HPDE6-E6E7 (cell line): ENCODE measurements around the gene PRDM8.

Experiments used
- DNase-seq: peaks from one replicate; pipeline ENCODE4 v3.0.0; 2011; ENCODE audit warnings: missing footprints; ENCODE audit errors: extremely low spot score

The PRDM8 gene

DNA sequence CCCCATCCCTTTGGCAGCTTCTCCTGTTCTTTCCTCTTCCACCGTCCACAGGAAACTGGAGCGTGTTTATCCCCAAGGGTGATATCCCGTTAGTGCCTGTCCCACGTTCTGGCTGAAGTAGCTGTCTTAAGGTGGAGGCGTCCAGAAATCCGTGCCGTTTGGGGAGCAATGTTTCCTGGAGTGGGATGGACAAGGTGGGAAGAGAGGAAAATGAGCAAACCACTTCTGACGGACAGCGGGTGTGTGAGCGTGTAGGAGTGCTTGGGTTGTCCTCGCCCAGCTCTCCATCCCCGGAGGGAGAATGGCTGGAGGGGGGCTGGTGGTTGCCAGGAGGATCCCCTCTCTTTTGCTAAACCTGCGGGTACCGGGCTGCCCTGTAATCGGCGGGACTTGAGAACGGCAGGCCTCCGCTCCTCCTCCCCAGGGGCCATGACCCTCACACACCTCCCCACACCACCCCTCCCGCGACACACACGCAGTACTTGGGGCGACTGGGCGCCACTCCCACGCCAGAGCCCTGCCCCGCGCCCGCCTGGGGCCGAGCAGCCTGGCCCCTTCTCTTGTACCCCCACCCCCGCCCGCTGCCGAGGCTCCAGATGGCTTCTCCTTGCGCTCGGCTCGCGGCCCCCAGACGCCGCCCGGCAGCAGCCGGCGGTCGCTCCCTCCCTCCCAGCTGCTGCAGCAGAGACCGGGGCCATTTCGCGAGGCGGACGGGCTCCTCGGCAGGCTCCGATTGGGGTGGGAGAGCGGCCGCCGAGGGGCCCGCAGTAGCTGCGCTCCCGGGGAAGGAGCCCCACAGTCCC is 13.9 kb upstream of the PRDM8 start:
- no peak for DNase-seq

DNA sequence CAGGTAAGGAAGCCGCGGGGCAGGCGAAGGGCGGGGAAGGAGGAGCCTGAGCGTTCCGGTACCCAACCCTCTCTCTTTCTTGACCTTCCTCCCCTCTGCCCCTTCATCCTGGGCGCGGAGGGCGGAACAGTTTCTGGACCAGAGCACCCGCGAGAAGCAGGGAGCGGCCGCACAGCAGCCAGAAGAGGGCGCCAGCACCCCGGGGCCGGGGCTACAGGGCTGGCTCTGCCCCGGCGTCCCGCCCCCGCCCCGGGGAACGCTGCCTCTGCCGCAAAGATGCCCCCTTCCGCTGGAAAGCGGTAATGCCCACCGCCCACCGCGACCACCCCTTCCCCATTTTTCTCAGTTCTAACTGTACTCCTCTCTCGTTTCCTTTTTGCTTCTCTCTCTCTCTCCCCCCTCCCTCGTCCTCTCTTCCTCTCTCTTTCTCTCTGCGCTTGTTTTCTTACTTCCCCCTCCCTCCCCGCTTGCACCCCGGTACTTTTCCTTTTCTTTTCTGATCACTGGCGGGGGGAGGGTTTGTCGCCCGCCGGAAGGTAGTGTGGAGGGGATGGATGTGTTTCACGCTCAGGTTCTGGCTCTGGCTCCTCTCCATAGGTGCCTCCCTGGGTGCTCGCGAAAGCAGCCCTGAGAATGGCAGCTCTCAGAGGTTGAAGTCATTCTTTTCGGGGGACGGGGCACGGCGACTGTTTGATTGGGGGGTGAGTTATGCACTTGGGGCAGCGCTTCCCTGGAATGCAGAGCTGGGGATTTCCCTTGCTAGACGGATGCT is 13.1 kb upstream of the PRDM8 start:
- DNase-seq: peak; percentile 84

DNA sequence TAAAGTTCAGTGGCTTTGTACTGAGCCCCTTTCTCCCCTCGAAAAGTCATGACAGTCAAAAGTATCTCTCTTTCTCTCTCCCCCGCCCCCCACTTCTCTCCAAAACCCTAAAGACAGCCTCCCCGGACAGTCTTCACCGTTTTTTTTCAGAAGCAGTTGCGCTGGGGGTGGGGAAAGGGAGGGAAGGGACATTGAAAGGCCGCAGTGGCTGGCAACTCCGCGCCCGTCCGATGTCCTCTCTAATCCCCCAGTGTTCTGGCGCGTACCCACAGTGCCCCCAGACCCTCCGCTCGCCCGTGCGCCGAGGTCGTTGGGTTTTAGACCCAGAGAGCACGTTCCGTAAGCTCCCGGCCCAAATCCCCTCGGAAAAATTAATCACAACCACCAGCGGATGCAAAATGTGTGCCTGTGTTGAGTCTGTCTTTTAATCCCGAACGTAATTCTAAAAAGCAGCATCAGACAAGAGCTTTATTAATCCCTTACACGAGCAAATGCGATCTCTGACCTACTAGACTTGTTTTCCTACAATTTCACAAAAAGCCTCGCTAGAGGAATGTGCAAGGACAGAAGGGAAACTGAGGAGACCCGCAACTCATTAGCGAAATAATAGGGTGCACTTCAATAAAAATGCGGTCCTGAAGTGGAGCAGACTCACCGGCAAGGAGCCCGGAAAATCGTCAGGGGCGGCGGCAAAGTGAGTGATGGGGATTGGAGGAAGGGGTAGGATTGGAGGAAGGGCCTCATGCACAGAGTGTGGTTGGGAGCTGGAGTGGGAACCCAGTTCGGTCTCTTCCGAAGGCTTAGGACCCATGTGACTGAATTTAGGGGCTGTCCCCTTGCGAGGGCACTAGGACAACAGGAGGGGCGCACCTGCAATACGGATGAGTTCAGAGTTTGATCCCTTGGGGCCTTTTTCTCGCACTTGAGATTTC is 12.2 kb upstream of the PRDM8 start:
- no peak for DNase-seq

DNA sequence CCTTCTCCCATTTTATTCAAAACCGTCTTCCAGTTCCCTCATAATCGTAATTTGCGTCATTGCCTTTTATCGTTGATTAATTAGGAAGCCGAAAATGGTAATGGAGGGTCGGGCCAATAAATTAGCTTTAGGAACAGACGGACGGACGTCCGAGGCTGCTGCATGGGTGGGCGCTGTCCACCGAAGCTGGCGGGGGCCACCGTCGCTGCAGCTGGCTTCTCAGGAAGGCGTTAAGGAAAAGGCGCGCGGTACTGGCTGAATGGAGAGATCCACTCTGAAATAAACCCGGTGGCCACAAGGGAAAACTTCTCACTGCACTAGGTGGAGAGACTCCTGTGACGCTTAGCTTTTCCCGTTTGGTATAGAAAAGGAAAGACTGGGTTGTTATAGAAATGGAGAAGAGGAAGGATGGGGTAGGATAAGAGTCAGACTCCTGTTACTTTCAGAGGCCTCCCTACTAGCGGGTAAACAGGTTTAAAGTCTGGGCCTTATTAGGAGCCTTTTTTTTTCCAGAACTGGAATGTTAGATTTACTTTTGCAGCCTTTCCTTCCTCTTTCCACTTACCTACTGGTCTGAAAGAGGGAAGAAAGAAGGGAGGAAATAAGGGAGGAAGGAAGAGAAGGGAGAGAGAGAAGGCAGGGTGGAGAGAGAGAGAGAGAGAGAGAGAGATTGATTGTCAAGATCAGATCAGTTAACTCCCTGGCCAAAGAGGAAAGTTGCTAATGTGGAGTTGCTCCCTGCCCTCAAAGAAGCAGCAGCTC is 11.3 kb upstream of the PRDM8 start:
- DNase-seq: no peak

DNA sequence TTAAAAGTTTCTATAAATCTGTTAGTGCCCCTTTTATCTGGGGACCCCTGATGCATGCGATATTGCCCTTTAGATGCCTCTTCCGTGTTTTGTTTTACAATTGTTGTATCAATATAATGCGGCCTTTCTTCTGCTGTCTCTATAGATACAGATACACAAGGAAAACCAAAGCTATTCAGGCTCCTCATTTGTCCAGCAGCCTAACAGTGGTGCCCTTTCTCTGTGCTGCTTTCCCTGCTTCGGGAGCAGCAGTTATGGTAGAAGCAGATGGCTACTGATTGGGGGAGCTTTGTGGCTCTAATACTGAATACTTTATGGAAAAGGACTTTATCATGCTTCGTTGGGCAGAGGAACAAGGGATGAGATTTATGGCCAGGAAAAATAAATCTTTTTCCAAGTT is 10.6 kb upstream of the PRDM8 start:
- no peak for DNase-seq

DNA sequence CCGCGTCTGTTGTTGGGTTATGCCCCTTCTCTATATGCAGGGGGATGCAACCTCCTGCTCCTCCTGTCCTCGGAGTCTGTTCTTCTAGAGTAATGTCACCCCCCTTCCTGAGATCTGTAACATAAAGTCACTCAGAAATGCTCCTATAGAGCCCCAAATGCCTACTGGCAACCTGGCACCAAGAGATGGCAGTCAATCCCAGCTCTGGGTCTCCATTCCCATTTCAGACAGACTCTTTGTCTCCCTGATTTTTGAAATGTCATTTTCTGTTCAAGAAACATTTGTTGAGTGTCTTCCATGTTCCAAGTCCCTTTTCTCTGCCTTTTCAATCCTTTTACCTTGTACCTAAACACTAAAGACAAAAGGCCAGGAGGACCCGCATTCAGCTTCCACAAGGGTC is 9.6 kb upstream of the PRDM8 start:
- no peak for DNase-seq

DNA sequence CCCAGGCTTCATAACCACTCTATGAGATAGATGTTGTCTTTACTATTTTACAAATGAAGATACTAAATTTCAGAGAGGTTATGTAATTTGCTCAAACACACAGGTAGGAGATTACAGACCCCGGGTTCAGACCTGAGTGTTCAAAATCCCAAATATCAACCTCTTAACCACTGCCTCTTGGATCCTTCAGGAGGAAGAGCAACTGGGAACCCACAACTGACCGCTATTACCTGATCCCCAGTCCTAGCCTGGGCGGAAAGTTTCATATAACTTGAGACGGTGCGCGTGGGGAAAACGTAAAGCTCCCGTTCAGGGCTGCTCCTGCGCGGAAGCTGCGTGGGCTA is 8.9 kb upstream of the PRDM8 start:
- DNase-seq: no peak

DNA sequence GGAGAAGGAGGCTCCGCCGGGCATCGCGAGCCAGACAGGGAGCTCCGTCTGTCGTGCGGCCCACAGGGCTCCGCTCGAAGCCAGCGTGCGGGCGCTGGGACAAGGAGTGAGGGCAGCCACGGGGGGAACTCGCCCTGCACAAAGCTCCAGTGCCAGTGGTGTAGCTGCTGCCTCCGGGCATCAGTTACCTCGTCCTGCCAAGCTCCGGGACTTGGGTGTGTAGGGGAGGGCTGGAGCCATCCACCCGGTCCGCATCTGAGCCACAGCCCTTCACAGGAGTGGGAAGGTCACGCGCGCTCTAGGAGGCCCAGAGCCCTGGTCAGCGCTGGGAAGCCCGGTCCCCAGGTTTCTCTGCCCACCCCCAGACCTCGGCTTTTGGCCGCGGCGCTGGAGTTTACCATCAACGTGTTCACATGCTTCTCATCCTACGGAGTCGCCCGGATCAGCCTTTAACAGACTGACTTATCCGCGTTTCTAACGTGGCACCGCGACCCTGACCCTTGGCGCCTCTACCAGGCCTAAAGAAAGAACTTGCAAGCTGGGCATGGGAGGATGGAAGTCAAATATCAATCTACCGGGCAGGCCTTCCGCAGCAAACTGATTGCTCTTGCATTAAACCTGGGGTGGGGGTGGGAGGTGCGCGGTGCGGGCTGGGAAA is 8.4 kb upstream of the PRDM8 start:
- no peak for DNase-seq

DNA sequence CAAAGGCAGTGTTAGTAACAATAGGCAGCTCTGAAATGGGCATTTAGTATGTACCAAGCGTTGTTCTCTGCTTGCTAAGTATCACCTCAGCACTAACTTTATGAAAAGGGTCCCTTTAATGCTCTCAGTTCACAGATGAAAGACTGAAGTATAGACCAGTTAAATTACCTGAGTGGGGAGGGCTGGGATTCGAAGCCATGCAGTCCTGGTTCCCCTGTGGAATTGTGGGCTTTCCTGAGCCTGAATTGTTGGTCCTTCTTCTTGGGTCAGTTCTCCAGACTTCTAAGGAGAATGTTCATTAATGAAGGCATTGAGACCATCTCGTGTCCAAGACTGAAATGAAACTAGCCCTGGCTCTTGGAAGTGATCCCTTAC is 7.7 kb upstream of the PRDM8 start:
- no peak for DNase-seq

DNA sequence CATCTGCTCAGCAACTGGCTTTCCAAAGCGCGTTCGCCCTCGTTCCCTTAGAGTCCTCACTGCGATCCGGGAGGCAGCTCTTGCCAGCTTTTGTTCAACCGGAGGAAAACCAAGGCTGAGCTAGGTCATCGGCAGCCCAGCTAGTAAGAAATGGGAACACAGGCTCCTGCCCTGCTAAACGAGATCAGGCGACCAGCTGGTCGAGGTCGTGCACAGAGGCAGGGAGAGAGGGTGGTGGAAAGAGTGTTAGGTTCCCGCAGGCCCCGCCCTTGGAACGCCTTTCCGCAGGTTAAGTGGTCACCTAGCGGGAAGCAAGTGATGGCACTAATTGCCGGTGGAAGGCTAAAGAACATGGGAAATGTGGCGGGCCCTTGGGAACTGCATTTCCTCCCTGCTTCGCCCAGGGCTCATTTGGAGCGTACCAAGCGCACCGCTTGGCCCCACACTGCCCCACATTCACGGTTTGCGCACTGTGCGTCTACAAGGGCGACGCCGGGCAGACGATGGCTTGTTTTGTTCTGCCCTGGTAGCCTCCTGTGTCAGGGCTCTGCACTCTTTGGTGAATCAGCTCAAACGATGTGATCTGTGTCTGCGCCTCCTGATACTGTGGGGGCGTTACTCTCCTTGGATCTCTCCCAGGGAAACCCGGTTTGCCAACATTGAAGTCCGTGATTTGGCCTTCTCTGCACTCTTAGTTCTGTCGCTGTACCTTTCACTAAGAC is 7.2 kb upstream of the PRDM8 start:
- DNase-seq: no peak

DNA sequence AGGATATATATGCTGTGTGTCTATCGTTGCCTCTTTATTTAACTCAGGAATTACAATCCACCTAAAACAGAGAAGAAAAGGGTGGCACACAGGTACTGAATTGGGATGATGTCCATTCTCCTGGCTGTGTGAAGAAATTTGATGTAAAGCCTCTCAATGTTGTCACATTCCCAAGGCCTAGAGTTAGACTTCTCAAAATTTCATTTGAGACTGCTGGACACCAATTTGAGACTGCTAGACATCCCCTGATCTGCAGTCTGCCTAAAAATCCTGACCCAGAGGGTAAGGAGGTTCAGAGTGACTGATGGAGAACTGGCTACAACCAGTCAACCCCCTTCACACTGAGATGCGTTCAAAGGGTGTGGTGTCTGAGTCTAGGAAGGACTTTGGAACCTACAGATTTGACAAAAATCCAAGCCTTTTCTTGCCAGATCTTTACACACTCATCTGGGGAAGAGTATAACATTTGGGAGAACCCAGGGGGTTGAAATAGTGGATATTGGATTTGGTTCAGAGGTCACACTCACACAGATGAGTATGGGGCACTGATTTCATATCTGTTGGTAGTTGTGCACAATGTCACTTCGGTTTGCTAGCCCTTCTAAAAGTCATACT is 4.9 kb upstream of the PRDM8 start:
- no peak for DNase-seq

DNA sequence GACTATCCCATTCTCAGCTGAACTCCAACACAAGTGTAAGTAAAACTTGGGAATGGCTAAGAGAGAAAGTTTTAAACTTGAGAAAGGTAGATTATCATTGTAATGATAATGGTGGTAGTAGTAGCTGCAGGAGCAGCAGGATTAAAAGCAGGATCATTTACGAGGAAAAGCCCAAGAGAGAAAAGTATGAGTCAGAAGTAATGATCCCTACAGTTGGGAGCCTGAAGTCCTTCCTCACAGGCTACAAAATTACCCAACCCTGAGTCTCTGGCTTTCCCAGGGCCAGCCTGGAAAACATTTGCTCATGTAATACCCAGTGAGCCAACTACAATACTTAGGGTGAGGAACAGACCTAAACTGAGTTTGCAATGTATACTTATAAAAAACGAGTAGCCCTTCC is 4.4 kb upstream of the PRDM8 start:
- no peak for DNase-seq

DNA sequence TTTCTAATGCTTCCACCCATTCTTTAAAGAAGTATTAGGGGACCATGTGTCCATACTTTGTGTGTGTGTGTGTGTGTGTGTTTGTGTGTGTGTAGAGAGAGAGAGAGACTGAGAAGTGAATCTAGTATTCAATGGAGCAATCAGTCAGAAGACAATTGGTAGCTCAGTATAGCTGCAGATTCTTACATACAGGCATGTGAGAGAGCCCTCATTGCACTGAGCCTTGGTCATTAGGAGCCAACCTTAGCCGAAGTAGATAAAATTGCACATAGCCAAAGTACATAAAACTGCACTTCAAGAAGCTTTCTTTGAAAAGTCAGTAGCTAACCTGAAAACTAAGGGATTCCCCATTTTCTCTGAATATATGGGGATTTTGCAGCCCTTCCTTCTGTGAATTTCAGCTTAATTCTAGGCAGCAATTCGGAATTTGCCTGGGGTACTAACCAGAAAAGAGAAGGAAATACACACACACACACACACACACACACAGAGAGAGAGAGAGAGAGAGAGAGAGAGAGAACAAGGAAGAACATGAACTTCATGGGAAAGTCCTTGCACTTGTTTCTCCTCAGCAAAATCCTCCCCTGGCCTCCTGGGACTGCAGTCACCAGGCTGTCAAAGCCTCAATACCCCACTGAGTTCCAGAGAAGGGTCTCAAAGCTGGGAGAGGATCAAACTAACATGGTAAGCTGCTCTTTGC is 1.7 kb upstream of the PRDM8 start:
- DNase-seq: no peak

DNA sequence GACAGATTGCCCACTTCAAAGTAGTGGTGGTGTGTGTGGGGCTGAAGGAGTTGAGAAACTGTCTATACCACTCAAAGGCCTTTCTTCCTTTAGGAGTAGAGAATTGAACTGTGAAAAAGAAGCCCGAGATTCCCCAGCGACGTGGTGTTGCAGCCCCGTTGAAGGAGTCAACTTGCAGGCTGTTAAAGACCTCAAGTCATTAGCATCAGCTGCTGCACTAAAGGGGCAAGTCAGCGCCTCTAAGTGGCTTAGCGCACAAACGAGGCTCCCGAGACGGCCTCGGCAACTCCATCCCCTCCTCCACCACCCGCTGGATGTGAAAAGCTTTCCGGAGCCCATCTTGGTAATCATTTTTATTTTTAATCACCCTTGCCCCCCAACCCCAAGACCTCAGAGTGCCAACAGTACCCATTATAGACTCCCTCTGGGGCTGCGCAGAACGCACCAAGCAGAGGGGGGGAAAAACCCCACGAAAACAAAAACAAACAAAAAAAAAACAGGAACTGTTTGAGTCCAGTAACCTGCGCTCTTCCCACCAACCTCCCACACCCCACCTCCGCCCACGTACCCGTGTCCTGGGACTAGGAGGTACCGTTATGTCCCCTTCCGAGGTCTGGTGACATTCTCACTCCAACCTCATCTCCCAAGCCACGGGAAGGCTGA is 913 bp upstream of the PRDM8 start:
- no peak for DNase-seq

DNA sequence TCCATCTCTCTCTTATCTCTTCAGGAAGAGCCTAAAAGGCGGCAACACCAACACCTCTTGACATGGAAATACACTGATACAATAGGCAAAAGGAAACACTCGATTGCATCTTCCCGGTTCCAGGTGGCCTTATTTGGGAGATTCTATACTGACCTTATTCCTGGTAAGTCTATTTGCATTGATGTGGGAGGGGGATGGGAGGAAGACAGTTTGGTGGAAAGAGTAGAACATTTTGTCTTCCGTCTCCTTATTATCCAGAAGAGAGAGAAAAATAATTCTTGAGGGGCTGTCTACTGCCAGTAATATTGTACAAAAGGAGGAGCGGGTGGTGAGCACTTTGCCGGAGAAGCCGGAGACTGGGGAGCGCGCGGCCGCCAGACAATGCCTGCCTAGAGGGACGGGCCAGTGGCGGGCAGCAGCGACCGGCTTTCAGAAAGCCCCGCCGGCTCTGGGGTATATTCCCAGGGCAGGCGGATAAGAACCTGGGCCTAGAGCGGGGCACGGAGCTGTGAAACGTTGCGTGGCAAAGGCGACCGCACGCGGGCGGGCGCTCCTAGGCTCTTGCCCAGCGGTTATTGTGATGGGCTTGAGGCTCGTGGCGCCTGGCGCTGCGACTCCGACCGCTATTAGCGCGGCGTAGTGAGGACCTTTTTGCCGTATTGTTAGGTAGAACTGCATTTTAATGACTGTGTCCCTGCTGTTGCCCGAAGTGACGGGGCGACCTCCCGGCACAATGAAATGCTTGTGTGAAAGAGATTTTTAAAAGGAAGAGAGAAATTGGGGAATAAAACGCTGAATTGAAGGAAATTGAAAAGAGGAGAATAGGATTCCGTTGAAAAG is 518 bp downstream of the PRDM8 start:
- DNase-seq: no peak

DNA sequence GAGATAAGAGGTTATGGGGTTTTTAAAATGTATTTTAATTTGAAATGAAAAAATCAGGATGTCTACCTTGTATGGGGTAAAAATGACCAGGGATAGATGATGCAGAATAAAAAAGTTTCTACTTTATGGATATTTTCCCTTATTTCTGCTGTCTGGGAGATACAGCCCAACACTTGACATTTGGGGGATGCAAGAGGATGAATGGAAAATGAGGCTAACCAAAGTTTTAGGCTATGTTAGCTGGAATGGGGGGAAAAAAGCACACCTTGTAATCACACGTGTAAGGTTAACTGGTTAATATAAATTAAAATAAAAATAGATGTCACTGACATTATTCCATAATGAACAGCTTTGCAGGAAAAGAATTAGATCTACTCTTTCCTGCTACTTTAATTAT is 1.1 kb downstream of the PRDM8 start:
- DNase-seq: no peak

DNA sequence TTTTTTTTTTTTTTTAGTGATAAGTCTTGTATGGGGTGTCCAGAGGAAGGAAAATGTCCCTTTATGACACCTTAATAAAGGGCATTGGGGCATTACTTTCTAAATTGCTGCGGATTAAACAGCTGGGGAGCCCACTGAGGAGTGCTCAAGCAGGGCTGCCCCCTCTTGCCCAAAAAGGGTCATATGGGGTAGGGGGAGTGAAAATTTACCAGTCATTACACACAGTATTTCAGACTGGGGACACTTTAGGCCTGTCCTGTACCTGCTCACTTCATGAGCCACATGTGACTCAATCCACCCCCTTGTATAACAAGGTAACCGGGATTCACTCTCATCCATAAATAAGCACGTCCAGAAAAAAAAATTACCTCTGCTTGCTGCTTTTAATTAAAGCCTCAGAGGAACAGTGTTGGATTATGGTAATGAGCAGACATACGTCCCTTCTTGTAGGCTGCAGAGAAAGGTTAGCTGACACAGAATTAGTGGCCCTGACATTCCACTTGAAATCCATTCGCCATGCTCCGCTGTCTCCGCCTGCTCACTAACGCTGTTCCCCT is 1.8 kb downstream of the PRDM8 start:
- DNase-seq: no peak

DNA sequence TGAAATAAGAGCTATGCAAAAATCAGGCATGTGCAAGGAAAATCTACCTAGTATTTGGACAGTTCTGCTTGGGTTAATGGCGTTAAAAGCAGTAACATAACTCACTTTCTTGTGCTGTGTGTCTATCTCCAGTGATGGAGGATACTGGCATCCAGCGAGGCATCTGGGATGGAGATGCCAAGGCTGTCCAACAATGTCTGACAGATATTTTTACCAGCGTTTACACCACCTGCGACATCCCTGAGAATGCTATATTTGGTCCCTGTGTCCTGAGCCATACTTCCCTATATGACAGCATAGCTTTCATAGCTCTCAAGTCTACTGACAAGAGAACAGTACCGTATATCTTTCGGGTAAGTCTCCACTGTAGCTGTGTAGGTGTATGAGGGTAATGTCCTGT is 2.6 kb downstream of the PRDM8 start:
- DNase-seq: no peak
